Fibroblast of lung (primary cell): Measurements from ENCODE around the gene TMEM143. TPM values are rescaled to one million over a fixed set of nuclear protein-coding genes. Genes with fewer than 3 reads are reported as not detected.

Experiments used
- DNase-seq, 2 donors: peaks; one replicate each; pipeline versions ENCODE4 v3.0.0 to v3.0.0-alpha.2; 2010; ENCODE audit warnings: low read depth in 2 of 2
- H2AFZ ChIP-seq: 2 replicates; pipeline ENCODE4 v1.5.1; 2012; ENCODE audit warnings: low read length, control low read depth, inconsistent platforms
- H3K27ac ChIP-seq: 2 replicates; pipeline ENCODE4 v1.5.1; 2011; ENCODE audit warnings: low read length, control low read depth; ENCODE audit not compliant: insufficient read depth
- H3K27me3 ChIP-seq: 2 replicates; pipeline ENCODE4 v1.5.1; 2011; ENCODE audit warnings: mild to moderate bottlenecking, low read length; ENCODE audit not compliant: control insufficient read depth, insufficient read depth
- H3K36me3 ChIP-seq: 2 replicates; pipeline ENCODE4 v1.5.1; 2011; ENCODE audit warnings: low read length; ENCODE audit not compliant: control insufficient read depth, insufficient read depth
- H3K4me1 ChIP-seq: 2 replicates; pipeline ENCODE4 v1.5.1; 2011; ENCODE audit warnings: low read length; ENCODE audit not compliant: control insufficient read depth, insufficient read depth; ENCODE audit errors: extremely low read depth
- H3K4me2 ChIP-seq: 2 replicates; pipeline ENCODE4 v1.5.1; 2011; ENCODE audit warnings: low read length, control low read depth; ENCODE audit not compliant: insufficient read depth; ENCODE audit errors: extremely low read depth
- H3K4me3 ChIP-seq, 4 experiments: fragments of 200-600 bp in 1 of 4; sonication (generic) in 1 of 4; replicated peaks in 1 of 4; 2 replicates each; pipeline ENCODE4 v1.5.1; 2011 to 2016; ENCODE audit warnings: low read length in 4 of 4, low read depth in 3 of 4, mild to moderate bottlenecking in 3 of 4, control low read depth in 2 of 4, inconsistent platforms in 1 of 4, mixed read lengths in 1 of 4; ENCODE audit not compliant: insufficient read depth in 1 of 4; ENCODE audit errors: control extremely low read depth in 1 of 4
- H3K79me2 ChIP-seq: 2 replicates; pipeline ENCODE4 v1.5.1; 2012; ENCODE audit warnings: mild to moderate bottlenecking, low read length, inconsistent platforms; ENCODE audit not compliant: control insufficient read depth, insufficient read depth
- H3K9ac ChIP-seq: 2 replicates; pipeline ENCODE4 v1.5.1; 2011; ENCODE audit warnings: mild to moderate bottlenecking, low read length, control low read depth; ENCODE audit not compliant: insufficient read depth
- H3K9me3 ChIP-seq: 2 replicates; pipeline ENCODE4 v1.5.1; 2012; ENCODE audit warnings: low read depth, low read length; ENCODE audit not compliant: control insufficient read depth, insufficient read depth
- H4K20me1 ChIP-seq: 2 replicates; pipeline ENCODE4 v1.5.1; 2011; ENCODE audit warnings: low read length; ENCODE audit not compliant: control insufficient read depth, insufficient read depth; ENCODE audit errors: extremely low read depth
- EZH2 ChIP-seq: IDR thresholded peaks from 2 replicates; pipeline ENCODE4 v1.5.1; 2012; ENCODE audit warnings: low read length, control low read depth, mild to moderate bottlenecking; ENCODE audit errors: missing control alignments
- polyA plus RNA-seq, 2 donors: library from polyadenylated mRNA; depleted of rRNA in 1 of 2; stranded (reverse) in 1 of 2; unstranded in 1 of 2; fragments of >200 nt; gene quantifications; 2 replicates each; pipeline ENCODE4 v1.2.1, GENCODE V29; 2011 to 2012; ENCODE audit warnings: missing spikeins in 1 of 2
- total RNA-seq: library from RNA; depleted of rRNA; stranded (reverse); fragments of >200 nt; gene quantifications from 2 replicates; pipeline ENCODE4 v1.2.1, GENCODE V29; 2014
- TF ChIP-seq, protein P1 (sequence below), 2 donors: IDR thresholded peaks in 1 of 2; conservative IDR thresholded peaks in 1 of 2; 1 replicate in 1 of 2; 2 replicates in 1 of 2; pipeline ENCODE4 v1.5.1; 2011 to 2012; ENCODE audit warnings: low read length in 2 of 2, control low read depth in 1 of 2, inconsistent platforms in 1 of 2, low read depth in 1 of 2, mild to moderate bottlenecking in 1 of 2

Gene TMEM143
- total and polyA plus RNA-seq, 2 donors (not counting 1 experiment from before 2014, with no cell fraction given) = 4.0 to 8.3 TPM

DNA sequence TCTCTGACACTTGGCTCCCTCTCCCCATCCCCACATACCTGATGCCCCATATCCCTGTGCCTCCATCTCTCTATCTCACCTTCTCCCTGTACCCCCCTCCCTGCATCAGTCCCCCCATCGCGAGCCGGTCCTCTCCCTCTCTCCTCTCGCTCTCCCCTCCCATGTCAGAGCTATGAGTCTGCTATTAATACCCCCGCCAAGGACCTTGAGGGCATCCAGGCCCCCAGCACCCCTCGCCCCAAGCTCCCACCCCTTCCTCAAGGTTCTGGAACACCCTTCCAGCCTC, 31.4 kb upstream of the TMEM143 start:
- Histone ChIP-seq H3K4me3 (no peak overlapping the region), H3K27me3 (peaks cover 32% of the 10 kb centered on the region), H3K4me2 (no peak overlapping the region), H3K36me3 (no peaks in the 10 kb centered on the region), H2AFZ (no peak overlapping the region), H3K4me1 (no peaks in the 10 kb centered on the region), H3K27ac (no peak overlapping the region), H3K9me3 (no peaks in the 10 kb centered on the region), H4K20me1 (no peaks in the 10 kb centered on the region), H3K9ac (no peak overlapping the region), H3K79me2 (peaks cover 12% of the 10 kb centered on the region)
- DNase-seq = no peak
- TF ChIP-seq EZH2 = no peak
- TF ChIP-seq, protein P1, sequence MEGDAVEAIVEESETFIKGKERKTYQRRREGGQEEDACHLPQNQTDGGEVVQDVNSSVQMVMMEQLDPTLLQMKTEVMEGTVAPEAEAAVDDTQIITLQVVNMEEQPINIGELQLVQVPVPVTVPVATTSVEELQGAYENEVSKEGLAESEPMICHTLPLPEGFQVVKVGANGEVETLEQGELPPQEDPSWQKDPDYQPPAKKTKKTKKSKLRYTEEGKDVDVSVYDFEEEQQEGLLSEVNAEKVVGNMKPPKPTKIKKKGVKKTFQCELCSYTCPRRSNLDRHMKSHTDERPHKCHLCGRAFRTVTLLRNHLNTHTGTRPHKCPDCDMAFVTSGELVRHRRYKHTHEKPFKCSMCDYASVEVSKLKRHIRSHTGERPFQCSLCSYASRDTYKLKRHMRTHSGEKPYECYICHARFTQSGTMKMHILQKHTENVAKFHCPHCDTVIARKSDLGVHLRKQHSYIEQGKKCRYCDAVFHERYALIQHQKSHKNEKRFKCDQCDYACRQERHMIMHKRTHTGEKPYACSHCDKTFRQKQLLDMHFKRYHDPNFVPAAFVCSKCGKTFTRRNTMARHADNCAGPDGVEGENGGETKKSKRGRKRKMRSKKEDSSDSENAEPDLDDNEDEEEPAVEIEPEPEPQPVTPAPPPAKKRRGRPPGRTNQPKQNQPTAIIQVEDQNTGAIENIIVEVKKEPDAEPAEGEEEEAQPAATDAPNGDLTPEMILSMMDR (conservative IDR thresholded peaks at IDR 0.05 in 1 of 2, IDR thresholded peaks at IDR 0.05 in 1 of 2; ENCODE audit: low read depth in 1 of 2, low read length in 2 of 2) = no peak

DNA sequence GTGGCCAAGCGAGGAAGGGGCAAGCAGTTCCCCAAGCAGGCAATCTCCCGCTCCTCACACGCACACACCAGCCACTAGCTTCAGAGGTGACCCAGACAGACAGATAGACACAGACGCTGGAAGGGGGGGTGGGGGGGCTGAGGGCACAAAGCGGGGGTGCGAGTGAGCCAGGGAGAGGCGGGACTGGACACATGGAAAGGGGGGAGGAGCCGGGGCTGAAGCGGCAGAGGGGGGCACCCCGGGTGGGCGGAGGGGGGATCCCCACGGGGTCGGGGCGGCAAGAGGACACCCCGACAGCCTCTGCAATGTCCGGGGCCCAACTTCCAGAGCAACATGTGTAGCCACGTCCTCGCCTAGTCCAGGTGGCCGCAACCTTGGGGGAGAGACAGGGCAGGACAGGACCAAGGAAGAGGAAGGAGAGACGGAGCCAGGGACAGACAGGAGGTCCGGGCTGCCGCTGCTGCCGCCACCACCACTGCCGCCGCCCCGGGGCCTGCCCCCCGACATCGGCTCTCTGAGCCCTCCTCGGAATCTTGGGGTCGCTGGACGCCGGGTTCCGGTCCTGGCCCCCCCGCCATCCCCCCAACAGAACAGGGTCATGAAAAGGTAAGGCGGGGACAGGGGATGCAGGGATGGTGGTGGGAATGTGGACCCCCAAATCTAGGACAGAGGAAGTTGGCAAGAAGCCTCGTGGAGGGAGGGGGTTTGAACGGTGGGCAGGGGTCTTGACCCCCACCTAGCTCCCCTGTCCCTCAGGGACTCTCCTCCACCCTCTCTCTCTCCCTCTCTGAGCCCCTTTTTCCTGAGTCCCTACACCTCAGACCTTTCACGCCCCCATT, 30.8 kb upstream of the TMEM143 start:
- Histone ChIP-seq H3K4me3 (no peak overlapping the region), H4K20me1 (no peaks in the 10 kb centered on the region), H3K79me2 (peaks cover 15% of the 10 kb centered on the region), H3K36me3 (no peaks in the 10 kb centered on the region), H3K4me2 (peak overlapping the region; percentile 48), H3K27me3 (peaks cover 32% of the 10 kb centered on the region), H2AFZ (no peak overlapping the region), H3K27ac (no peak overlapping the region), H3K9me3 (no peaks in the 10 kb centered on the region), H3K9ac (no peak overlapping the region), H3K4me1 (no peaks in the 10 kb centered on the region)
- no peak for DNase-seq
- TF ChIP-seq, protein P1 (conservative IDR thresholded peaks at IDR 0.05 in 1 of 2, IDR thresholded peaks at IDR 0.05 in 1 of 2; ENCODE audit: low read depth in 1 of 2, low read length in 2 of 2) = no peak
- peak; percentile 95 for TF ChIP-seq EZH2

DNA sequence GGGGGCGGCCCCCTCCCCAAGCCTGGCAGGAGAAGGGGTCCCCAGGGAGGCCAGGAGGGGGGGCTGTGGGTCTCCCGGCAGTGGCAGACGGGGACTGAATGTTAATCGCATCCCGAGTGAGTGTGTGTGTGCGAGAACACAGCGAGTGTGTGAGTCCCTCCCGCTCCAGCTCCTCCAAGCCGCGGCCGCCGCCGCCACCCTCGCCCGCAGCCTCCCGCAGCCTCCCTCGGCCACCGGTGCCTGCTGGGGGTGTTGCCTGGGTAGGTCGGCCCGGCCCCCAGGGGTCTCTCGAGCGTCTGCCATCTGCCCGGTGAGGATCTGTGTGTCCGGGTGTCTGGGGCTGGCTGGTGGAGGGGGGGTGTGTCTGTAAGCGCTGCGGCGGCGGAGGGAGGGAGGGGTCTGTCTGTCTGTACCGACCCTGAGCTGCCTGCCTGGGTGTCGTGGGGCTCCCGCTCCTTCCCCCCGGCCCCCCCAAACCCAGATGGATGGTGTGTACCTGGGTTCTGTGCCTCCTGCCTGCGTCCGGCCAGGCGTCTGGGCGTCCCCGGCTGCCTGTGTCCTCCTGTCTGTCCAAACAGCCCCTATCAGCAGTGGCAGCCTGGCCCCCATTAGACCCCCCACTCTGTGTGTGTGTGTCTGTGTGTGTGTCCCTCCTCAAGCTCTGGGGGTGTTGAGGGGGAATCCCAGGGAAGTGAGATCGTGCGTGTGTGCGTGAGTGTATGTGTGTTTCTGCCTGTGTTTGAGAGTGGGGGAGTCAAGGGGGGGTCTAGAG, 30.0 kb upstream of the TMEM143 start, which contains the start of gene GRIN2D:
TSS of gene GRIN2D (plus strand) at position 110 of the 772 bp plus-strand sequence. CDS start 4,725 bp downstream, outside the sequence.
- peaks cover 20% of the 10 kb centered on the region for H3K79me2 ChIP-seq
- peak; percentile 26 to 47 for DNase-seq
- no peaks in the 10 kb centered on the region for H3K4me1 ChIP-seq
- peak within 1 kb of the TSS in 1 of 4 experiments; percentile 22 for H3K4me3 ChIP-seq
- H3K4me2 ChIP-seq = peak within 1 kb of the TSS; percentile 48
- no peaks in the 10 kb centered on the region for H4K20me1 ChIP-seq
- H3K36me3 ChIP-seq = no peaks in the 10 kb centered on the region
- TF ChIP-seq EZH2 = peak; percentile 87
- TF ChIP-seq, protein P1 (conservative IDR thresholded peaks at IDR 0.05 in 1 of 2, IDR thresholded peaks at IDR 0.05 in 1 of 2; ENCODE audit: low read depth in 1 of 2, low read length in 2 of 2) = no peak
- H2AFZ ChIP-seq = no peak within 1 kb of the TSS
- H3K27me3 ChIP-seq = peaks cover 32% of the 10 kb centered on the region
- H3K9ac ChIP-seq = no peak within 1 kb of the TSS
- H3K9me3 ChIP-seq = no peaks in the 10 kb centered on the region
- no peak within 1 kb of the TSS for H3K27ac ChIP-seq
